GM18502 (cell line): ENCODE results near the gene SKP2.
"Not testable (repeated sequence)": the region's sequence is repeated elsewhere in the genome, so short reads cannot be mapped to it uniquely, and the experiment has no call there.

Source experiments
- ATAC-seq: cut with Tn5 transposase; IDR thresholded peaks from one replicate; pipeline ENCODE4 v1.9.1; 2021; ENCODE audit warnings: mild to moderate bottlenecking; ENCODE audit not compliant: unreplicated experiment, poor library complexity

SKP2 gene

DNA sequence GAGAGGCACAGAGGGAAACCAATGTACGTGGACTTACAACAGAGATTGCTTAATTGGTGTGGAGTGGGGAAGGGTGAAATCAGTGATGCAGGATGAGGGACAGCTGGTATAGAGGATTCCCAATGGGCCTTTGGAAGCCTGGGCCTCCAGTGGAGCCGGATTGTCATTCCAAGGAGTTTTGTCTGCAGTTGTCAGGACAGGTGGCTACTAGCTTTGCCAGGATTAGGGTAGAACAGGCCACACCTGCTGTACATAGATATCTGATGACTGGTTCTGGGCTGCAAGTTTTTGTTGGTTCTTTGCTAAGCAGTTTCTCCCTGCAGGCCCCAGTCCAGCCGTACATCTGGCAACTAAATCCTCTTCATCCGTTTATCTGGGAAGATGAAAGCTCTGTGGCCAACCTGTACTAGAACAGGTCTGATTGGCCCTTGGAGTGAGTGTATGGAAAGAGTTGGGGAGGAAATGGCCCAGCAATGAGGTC lies 4.2 kb downstream of the SKP2 start:
- ATAC-seq, result no peak

GRCh38 chr5:36156619-36157018 lies 4.7 kb downstream of the SKP2 start:
- no peak for ATAC-seq

GRCh38 chr5:36158144-36158543 lies 6.2 kb downstream of the SKP2 start:
- no peak for ATAC-seq

DNA sequence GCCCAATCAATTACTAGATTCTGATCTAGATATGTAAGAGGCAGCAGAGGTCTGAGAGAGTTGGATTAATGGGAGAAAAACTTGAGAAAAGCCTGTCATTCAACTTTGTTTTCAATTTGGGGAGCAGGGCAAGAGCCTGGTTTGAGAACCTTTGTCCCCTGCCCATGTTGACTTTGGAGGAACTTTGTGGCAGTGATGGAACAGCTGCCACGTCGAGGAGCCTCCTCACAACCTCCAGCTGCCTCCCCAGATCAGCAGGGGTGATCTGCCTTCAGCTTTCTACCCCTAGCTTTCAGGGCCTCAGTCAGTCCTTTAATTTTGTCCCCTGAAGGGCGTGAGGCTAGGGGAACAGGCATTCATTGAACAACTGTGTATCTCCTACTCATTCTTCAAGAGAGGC lies 8.7 kb downstream of the SKP2 start:
- no peak for ATAC-seq

DNA sequence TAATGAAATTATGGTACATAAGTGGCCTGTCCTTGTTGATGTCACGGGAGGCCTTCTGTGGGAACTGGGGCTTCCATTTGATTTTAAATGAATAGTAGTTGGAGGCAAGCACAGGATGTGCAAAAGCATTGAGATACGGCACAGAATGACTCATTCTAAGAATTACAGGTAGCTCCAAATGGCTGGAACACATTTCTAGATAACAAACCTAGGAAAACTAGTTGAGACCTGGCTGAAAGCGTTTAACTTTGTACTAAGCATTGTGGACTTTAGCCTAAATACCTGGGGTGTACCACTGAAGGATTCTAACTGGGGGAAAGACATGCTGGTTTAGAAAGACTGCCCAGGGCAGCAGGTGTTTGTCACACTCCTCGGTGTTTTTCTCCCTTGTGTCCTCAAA lies 9.4 kb downstream of the SKP2 start:
- ATAC-seq, result no peak

DNA sequence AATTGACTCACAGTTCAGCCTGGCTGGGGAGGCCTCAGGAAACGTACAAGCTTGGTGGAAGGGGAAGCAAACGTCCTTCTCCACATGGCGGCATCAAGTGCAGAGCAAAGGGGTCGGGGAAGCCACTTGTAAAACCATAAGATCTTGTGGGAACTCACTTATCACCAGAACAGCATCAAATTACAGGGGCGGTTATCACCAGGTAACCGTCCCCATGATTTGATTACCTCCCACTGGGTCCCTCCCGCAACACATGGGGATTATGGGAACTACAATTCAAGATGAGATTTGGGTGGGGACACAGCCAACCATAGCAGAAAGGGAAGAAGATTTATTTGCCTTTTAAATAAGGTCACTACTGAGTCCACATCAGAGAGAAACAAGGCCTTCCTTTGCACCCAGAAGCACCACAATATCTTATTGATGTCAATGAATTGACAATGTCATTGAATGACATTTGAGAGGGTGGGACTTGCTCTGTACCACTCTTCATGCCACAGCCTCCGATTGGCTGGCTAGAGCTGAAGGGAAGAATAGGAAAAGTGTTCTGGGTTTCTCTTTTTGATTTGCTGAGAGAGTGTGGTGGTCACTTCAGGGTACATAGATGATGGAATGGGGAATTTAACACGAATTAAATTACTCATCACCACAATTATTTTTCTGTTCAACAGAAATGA lies 11.0 kb downstream of the SKP2 start:
- no peak for ATAC-seq

DNA sequence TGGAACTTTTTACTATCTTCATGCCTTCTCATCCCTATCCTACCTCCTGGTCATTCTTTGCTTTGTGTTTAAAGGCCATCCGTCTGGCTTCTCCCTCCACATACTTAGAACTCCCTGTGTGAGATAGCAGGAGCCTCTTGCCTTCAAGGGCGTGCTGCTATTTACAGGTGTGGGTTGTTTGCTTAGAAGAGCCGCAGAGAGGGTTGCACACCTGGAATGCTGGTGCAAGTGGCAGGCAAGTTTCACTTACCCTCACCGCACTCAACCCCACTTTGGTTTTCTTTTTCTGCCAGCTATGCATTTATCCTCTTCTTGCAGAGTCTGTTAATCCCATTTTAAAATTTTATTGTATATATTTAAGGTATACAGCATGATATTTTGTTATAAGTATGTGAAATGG lies 12.6 kb downstream of the SKP2 start:
- ATAC-seq, result no peak

DNA sequence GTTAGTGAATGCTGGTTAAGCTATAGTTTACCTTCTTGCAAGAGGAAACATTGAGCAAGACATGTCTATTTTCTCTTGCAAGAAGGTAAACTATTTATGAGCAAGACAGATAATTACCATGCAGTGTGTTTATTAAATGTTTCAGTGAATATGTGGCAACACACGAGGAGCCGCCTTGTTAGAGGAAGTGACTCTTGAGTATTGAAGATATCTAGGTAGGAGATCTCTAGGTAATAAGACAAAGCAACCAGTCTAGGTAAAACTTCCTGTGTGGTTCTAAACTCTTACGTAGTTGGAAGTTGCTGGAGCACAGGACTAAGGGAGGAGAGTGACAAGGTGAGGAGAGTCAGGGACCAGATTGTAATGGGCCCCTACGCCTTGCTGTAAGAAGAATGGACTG lies 16.8 kb downstream of the SKP2 start:
- ATAC-seq, result no peak

GRCh38 chr5:36170832-36171424 lies 19.0 kb downstream of the SKP2 start:
- no peak for ATAC-seq

DNA sequence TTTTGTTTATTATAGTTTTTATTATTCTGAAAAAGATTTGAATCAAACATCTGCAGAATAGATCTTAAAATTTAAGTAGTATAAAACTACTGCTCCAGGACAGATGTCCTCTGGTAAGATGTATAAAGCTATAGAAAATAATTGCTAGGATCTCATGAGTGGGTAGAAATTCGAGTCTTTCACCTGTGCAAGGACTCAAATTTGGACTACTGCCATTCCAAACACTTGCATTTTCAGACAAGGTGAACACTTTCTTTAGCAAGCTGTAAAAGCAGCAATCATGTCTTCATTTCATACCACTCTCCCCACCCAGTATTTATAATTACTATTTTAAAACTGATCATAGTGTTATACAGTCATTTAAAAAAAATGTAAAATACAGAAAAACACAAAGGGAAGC lies 20.7 kb downstream of the SKP2 start:
- no peak for ATAC-seq

- ATAC-seq, result no peak
Observed at GRCh38 chr5:36173426-36173825, 21.5 kb downstream of the SKP2 start.

- no peak for ATAC-seq
Observed at GRCh38 chr5:36174119-36174518, 22.2 kb downstream of the SKP2 start.

DNA sequence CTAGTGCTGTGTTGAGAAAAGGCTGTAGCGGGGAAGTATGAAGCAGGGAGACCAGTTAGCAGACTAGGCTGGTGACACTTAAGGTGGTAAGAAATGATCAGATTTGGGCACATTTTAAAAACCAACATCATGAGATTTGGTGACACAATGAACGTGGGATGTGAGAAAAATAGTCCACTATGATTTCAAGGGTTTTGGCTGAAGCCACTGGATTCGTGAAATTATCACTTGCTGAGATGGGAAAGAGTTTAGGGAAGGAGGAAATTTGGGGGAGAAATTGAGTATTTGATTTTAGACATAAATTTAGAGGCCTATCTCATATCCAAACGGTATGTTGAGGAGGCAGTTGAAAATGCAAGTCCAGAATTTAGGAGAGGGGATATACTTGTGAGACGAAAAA lies 23.1 kb downstream of the SKP2 start:
- no peak for ATAC-seq

GRCh38 chr5:36177154-36177553 lies 25.2 kb downstream of the SKP2 start:
- ATAC-seq, result peak; percentile 99

DNA sequence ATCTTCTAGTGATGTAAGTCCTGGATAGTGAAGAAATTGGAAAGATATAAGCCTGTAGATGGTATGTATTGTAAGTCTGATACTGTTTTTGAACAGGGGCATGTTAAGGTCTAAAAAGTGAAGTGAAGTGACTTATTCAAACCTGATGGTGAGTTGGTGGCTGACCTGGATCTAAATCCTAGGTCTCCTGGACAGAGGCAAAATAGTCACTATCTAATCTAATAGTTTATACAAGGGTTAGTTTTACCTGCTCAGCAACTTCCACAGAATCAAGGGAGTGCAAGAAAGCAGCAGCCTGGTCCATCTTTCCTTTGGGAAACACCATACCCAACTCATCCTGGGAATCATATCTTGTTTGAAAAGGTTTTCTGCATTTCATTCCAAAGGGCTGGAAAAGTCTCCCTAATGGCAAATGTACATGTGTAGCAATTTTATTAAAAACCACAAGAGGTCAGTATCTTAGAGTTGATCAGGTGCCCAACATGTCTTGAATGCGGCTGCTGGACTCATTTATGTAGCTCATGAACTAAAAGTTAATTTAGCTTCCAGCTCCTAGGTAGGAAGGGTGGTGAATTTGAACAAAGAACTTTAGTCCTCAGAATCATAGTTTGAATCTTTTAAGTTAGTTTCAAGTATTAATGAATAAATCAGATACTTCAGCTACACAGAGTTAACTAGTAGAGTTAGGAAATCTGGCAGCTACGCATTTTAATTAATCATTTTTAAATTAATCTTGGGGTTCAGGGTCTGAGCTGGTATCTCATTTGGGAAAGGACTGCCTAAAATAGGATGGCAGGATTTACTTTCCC lies 26.0 kb downstream of the SKP2 start:
- ATAC-seq, result no peak

DNA sequence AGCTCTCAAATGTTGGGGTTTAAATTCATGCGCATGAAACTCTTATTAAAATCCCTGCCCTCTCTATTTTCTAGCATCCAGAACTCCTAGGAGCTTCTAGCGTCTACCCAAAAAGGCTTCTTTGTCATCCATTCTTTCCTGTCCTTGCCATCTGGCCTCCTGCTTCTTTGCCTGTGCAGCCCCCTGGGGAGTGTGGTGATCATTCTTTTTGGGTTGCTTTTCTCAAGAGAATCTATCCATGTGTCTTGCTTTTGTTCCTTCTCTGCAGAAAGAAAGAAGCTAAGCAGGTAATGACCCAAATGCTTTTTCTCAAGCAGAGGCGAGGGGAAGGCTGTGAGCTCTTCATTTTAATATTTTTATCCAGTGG lies 26.6 kb downstream of the SKP2 start:
- no peak for ATAC-seq

GRCh38 chr5:36179950-36180349 lies 28.0 kb downstream of the SKP2 start:
- no peak for ATAC-seq

DNA sequence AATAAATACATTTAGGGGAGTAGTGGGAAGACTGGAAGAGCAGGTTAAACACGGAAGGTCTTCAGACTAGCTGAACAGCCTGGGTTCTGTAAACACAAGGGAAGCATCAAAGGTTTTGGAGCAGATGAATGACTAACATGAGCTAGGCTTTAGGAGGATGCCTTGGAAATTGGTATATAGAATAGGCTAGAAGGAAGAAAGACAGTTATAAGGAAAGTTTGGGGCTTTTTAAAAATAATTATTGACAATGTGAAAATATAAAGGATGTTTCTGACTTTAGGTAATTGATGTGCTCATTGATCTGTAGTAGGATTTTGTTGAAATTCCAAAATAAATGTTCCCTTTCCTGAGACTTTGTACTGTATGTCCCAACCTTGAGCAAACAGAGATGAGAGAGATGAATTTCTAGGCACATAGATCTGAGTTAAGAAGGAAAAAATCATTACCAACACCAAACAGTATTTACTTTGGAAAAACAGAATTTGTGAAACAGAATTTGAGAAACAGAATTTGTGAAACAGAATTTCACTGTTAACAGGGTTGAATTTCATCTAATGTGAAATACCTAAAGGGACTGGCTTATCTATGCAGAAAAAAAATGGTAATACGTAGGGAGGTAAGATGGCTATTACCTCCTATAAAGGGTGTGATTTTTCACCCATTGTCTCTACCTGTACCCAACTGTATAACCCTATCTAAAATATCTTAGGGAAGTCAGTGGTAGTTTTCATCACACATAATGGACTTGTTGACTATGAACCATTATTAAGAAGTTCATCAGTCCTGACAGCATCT lies 28.8 kb downstream of the SKP2 start:
- ATAC-seq, result no peak

- no peak for ATAC-seq
Observed at GRCh38 chr5:36181774-36182173, 29.9 kb downstream of the SKP2 start.

DNA sequence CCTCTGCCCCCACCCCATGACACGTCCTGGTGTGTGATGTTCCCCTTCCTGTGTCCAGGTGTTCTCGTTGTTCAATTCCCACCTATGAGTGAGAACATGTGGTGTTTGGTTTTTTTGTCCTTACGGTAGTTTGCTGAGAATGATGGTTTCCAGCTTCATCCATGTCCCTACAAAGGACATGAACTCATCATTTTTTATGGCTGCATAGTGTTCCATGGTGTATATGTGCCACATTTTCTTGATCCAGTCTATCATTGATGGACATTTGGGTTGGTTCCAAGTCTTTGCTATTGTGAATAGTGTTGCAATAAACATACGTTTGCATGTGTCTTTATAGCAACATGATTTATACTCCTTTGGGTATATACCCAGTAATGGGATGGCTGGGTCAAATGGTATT lies 32.5 kb downstream of the SKP2 start:
- not testable (repeated sequence) for ATAC-seq

GRCh38 chr5:36193746-36194145 lies 41.8 kb downstream of the SKP2 start:
- ATAC-seq, result no peak
